ENCODE results near the gene DOP1A. TPM values are rescaled to one million over a fixed set of nuclear protein-coding genes. Genes with fewer than 3 reads are reported as not detected.

DOP1A gene
- total and polyA plus RNA-seq, 10 donors, result 4.8 to 47.6 (median 26.0) TPM

DNA sequence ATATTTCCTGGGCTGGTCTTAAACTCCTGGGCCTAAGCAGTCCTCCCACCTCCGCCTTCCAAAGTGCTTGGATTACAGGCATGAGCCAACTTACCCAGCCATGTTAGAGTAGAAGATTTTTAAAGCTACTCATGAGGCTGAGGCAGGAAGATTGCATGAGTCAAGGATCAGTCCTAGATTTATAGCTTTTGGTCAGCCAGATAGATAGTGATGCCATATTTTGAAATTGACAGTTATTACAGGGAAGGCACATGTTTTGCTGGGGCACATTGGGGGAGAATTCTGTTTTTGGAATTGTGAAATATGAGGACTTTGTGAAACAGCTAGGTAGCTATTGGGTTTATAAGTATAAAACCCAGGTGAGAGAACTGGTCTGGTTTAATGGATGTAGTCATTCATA lies 40.9 kb downstream of the DOP1A start:
- intact Hi-C loops (cut with DNase I; ENCODE audit: low total_unique reads), result no loop called here

DNA sequence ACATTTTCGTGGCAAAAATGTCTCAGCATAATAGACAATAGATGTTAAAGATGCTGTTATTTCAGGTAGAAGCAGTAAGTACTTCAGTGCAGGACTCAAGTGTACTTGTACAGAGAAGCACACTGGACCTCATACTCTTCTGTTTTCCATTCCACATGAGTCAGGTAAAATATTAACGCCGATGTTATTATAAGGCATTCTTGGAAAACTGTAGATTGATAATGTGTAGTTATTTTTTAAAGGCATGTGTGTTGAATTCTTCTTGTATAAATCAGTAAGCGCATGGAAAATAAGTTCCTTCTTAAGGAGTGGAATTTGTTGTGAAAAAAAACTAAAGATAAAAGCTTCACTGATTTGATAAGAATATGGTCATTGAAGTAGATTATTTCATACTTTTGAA lies 45.8 kb downstream of the DOP1A start:
- Histone ChIP-seq H3K4me1 (no peaks in the 10 kb centered on the region), H3K4me3 (no peak overlapping the region), H3K9me3 (no peaks in the 10 kb centered on the region), H3K36me3 (peaks cover 0 to 71% (median 18%) of the 10 kb centered on the region in 6 donors), H3K27ac (no peak overlapping the region), H3K27me3 (replicated peaks in 1 of 7) (no peaks in the 10 kb centered on the region)
- intact Hi-C loops (cut with DNase I; ENCODE audit: low total_unique reads), result no loop called here
- TF ChIP-seq, protein P1, sequence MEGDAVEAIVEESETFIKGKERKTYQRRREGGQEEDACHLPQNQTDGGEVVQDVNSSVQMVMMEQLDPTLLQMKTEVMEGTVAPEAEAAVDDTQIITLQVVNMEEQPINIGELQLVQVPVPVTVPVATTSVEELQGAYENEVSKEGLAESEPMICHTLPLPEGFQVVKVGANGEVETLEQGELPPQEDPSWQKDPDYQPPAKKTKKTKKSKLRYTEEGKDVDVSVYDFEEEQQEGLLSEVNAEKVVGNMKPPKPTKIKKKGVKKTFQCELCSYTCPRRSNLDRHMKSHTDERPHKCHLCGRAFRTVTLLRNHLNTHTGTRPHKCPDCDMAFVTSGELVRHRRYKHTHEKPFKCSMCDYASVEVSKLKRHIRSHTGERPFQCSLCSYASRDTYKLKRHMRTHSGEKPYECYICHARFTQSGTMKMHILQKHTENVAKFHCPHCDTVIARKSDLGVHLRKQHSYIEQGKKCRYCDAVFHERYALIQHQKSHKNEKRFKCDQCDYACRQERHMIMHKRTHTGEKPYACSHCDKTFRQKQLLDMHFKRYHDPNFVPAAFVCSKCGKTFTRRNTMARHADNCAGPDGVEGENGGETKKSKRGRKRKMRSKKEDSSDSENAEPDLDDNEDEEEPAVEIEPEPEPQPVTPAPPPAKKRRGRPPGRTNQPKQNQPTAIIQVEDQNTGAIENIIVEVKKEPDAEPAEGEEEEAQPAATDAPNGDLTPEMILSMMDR (IDR thresholded peaks at IDR 0.05 in 8 of 11, conservative IDR thresholded peaks at IDR 0.05 in 3 of 11), result no peak
- TF ChIP-seq POLR2AphosphoS5 (IDR thresholded peaks at IDR 0.05) (no peak), POLR2A (IDR thresholded peaks at IDR 0.05) (no peak)
- WGBS, 5 donors, result 73 to 88% (median 86%) methylated on average over 4 of the region's 4 CpGs
- no peak for DNase-seq

More for the DNA sequence above, 40.9 kb downstream of the DOP1A start:
- H3K36me3 ChIP-seq, result peaks cover 0 to 79% (median 19%) of the 10 kb centered on the region in 6 donors
- no peak overlapping the region for H3K4me3 ChIP-seq
- no peak overlapping the region for H3K27ac ChIP-seq
- H3K9me3 ChIP-seq, result peaks cover 0 to 14% (median 9%) of the 10 kb centered on the region in 8 donors
- TF ChIP-seq POLR2AphosphoS5 (IDR thresholded peaks at IDR 0.05) (no peak), POLR2A (IDR thresholded peaks at IDR 0.05) (no peak)
- TF ChIP-seq, protein P1 (IDR thresholded peaks at IDR 0.05 in 8 of 11, conservative IDR thresholded peaks at IDR 0.05 in 3 of 11), result no peak
- no peaks in the 10 kb centered on the region for H3K27me3 ChIP-seq (replicated peaks in 1 of 7)
- H3K4me1 ChIP-seq, result no peaks in the 10 kb centered on the region
- WGBS, 5 donors, result 99 to 100% (median 100%) methylated on average over 1 of the region's 1 CpG
- DNase-seq, result no peak

DNA sequence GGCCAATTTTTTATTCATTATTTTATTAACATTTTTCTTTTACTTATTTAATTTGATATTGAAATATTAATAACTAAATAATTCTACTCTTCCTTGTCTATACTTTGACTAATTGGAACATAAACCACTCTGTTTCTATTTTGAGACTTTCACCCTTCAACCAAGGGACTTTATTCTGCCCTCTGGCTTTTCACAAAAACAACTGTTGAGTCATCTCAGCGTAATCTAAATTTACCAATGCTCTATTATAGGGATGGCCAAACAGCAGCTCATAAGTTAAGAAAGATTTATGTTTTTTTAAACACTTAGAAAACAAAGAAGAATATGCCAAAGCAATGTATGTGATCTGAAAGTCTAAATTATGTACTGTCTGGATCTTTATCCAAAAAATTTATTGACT lies 46.7 kb downstream of the DOP1A start:
- intact Hi-C loops (cut with DNase I; ENCODE audit: low total_unique reads), result no loop called here
- Histone ChIP-seq H3K27ac (no peak overlapping the region), H3K36me3 (peaks cover 0 to 70% (median 14%) of the 10 kb centered on the region in 6 donors), H3K4me3 (no peak overlapping the region), H3K9me3 (no peaks in the 10 kb centered on the region), H3K27me3 (replicated peaks in 1 of 7) (no peaks in the 10 kb centered on the region), H3K4me1 (no peaks in the 10 kb centered on the region)
- TF ChIP-seq POLR2A (IDR thresholded peaks at IDR 0.05) (no peak), POLR2AphosphoS5 (IDR thresholded peaks at IDR 0.05) (no peak)
- TF ChIP-seq, protein P1 (IDR thresholded peaks at IDR 0.05 in 8 of 11, conservative IDR thresholded peaks at IDR 0.05 in 3 of 11), result no peak
- WGBS, 5 donors, result 88 to 94% (median 91%) methylated on average over 1 of the region's 1 CpG
- no peak for DNase-seq

DNA sequence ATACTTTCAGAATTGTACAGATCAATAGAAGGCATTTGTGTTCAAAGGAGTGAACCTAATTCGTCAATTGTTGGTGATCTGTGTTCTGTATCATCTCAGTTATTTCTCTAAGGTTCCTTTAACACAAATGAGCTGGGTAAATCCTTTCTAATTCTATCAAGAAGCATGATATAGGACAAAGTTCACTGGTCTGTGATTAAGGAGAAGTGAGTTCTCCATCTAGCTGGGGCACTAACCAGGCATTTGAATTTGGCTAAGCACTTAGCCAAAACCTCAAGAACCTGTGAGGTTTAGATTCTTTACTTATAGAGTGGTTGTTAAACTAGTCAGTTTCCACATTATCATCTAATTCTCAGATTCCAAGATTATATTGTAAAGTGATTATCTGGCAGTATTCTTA lies 50.3 kb downstream of the DOP1A start:
- TF ChIP-seq POLR2AphosphoS5 (IDR thresholded peaks at IDR 0.05) (no peak), POLR2A (IDR thresholded peaks at IDR 0.05) (no peak)
- TF ChIP-seq, protein P1 (IDR thresholded peaks at IDR 0.05 in 8 of 11, conservative IDR thresholded peaks at IDR 0.05 in 3 of 11), result no peak
- no peaks in the 10 kb centered on the region for H3K27me3 ChIP-seq (replicated peaks in 1 of 7)
- peaks cover 0 to 70% (median 17%) of the 10 kb centered on the region in 6 donors for H3K36me3 ChIP-seq
- H3K4me1 ChIP-seq, result no peaks in the 10 kb centered on the region
- WGBS, 5 donors, result 86 to 100% (median 93%) methylated on average over 1 of the region's 1 CpG
- no peaks in the 10 kb centered on the region for H3K9me3 ChIP-seq
- no peak overlapping the region for H3K4me3 ChIP-seq
- intact Hi-C loops (cut with DNase I; ENCODE audit: low total_unique reads), result no loop called here
- no peak for DNase-seq
- H3K27ac ChIP-seq, result no peak overlapping the region
